Activated naive CD4-positive, alpha-beta T cell treated with anti-CD3 and anti-CD28 coated beads, Interleukin-2, amount 50 U/mL, for 24 hours (primary cell): ENCODE results near the gene SOX2.

ENCODE experiments used
- H3K27ac Mint-ChIP-seq: one replicate; pipeline ENCODE4 v1.8.0; 2021; ENCODE audit warnings: mild to moderate bottlenecking, mixed read lengths
- H3K27me3 Mint-ChIP-seq: one replicate; pipeline ENCODE4 v1.8.0; 2021; ENCODE audit warnings: mixed read lengths
- H3K36me3 Mint-ChIP-seq: one replicate; pipeline ENCODE4 v1.8.0; 2021; ENCODE audit warnings: mixed read lengths
- H3K4me1 Mint-ChIP-seq: one replicate; pipeline ENCODE4 v1.8.0; 2021; ENCODE audit warnings: mixed read lengths
- H3K4me3 Mint-ChIP-seq: one replicate; pipeline ENCODE4 v1.8.0; 2021; ENCODE audit warnings: mild to moderate bottlenecking, mixed read lengths
- H3K9me3 Mint-ChIP-seq: one replicate; pipeline ENCODE4 v1.8.0; 2021; ENCODE audit warnings: mixed read lengths

SOX2 gene

DNA sequence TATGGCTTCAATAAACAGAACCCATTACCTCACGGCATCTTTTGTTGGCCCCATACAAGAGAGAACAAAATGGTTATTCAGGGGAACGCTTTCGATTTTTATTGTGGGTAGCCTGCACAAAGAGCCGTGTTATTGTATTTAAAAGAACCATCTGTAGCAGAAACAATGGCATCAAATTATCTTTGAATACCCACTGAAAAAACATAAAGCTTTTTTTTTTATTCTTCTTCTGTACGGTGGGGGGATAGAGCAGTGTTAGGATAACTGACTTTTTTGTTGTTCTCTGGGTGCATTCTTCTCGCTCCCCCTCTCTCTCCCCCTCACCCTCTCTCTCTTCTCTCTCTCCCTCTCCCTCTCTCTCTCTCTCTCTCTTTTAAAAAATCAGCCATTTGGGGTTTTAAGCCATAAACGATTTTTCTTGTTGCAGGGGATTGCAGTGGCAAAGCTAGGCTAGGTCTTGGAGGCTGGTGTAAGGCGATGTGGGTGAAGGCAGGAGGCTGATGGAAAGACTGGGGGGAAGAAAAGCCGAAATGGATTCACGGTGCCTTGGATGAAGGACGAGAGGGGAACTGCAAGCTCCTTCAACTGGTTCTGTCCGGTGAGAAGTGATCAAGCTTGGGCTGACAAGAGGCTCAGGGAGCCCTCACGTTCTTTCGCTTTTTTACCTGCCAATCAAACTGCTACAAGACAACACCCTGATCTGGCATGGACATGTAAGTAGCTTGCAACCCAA lies 12.4 kb upstream of the SOX2 start:
- no peak overlapping the region for H3K27ac Mint-ChIP-seq
- H3K4me1 Mint-ChIP-seq = peaks cover 21% of the 10 kb centered on the region
- peaks cover 5% of the 10 kb centered on the region for H3K36me3 Mint-ChIP-seq
- peaks cover 62% of the 10 kb centered on the region for H3K27me3 Mint-ChIP-seq
- peaks cover 22% of the 10 kb centered on the region for H3K9me3 Mint-ChIP-seq
- H3K4me3 Mint-ChIP-seq = no peak overlapping the region

DNA sequence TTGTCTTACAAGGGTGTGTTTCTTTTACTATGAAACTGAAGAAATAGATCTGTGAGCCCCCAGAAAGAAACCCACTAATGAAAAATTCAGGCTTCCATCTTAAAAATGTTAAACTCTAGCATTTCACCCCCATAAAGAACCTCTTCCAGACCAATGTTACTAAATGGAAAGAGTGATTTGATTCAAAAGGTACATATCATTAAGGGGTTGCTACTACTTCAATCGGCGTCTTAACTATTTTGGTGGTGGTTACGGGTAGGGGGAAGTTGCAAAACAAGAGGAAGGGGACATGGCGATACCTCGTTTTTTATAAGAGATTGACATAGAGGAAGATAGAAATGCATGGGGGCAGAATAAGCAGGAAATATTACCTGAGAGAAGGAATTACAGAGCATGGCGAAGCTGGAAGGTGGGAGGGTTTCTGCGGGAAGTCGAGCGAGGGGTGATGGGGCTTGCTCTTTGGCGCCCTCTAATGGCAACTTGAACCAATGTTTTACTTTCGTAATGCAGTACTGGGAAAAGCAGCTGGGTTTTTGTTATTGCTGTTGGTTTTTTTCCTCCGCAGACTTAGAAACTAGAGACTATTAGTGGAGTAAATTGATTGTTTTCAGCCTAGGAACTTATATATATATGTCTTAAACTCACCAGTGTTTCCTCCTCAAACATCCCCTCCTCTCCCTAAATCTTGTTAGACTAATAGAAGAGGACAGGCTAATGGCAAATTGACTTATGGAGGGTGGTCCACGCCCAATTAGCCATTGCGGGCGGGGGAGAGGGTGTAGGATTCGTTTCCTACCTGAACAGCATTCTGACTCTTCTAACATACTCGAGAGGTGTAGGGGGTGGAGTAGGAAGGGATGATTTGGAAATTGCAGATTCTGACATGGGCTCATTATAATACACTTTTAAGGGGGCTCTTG lies 11.3 kb upstream of the SOX2 start:
- H3K4me3 Mint-ChIP-seq = peak overlapping the region; percentile 51
- H3K27ac Mint-ChIP-seq = no peak overlapping the region
- H3K9me3 Mint-ChIP-seq = peaks cover 28% of the 10 kb centered on the region
- peaks cover 26% of the 10 kb centered on the region for H3K4me1 Mint-ChIP-seq
- H3K36me3 Mint-ChIP-seq = peaks cover 6% of the 10 kb centered on the region
- H3K27me3 Mint-ChIP-seq = peaks cover 70% of the 10 kb centered on the region

GRCh38 chr3:181701096-181701495 lies 10.6 kb upstream of the SOX2 start:
- Mint-ChIP-seq H3K4me1 (peaks cover 23% of the 10 kb centered on the region), H3K27ac (no peak overlapping the region), H3K9me3 (peaks cover 32% of the 10 kb centered on the region), H3K4me3 (no peak overlapping the region), H3K27me3 (peaks cover 71% of the 10 kb centered on the region), H3K36me3 (peaks cover 8% of the 10 kb centered on the region)

DNA sequence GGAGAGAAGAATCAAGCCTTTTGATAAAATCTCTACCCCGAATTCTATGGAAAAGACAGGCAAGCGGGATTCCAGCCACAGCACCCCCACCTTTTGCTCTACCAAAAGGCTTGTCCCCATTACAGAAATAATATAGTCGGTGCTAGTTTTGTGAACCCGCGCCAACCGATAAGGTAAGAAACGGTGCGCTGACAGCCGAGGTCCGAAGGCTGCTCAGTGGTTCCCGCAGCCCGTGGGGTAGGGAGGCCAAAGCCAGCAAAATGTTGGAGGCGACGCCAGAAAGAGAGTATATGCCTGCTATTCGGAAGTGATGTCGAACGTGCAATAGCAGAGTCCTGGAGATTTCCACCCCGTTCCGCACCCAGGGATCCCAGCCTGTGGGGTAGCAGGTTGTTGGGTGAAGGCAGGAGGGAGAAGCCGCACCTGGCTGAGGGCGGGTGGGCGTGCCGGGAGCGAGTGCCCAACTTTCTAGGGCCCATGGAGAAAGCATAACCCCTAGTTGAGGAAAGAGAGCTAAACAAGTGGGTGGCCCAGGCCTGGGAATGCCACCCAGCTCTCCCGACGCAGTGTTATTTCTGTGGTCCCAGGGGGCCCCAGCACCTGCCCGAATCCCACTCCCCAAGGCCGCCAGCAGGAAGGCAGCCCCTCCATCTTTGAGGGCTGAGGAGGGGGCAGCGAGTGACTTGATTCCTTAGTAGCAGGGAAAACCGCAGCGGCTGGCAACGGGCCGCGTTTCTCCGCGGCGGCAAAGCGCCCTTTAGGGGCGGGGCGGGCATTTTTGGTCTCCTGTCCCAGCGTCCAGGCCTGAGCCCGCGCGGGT lies 7.9 kb upstream of the SOX2 start:
- peaks cover 64% of the 10 kb centered on the region for H3K27me3 Mint-ChIP-seq
- H3K4me1 Mint-ChIP-seq = peaks cover 15% of the 10 kb centered on the region
- peaks cover 8% of the 10 kb centered on the region for H3K36me3 Mint-ChIP-seq
- H3K4me3 Mint-ChIP-seq = no peak overlapping the region
- no peak overlapping the region for H3K27ac Mint-ChIP-seq
- peaks cover 20% of the 10 kb centered on the region for H3K9me3 Mint-ChIP-seq

DNA sequence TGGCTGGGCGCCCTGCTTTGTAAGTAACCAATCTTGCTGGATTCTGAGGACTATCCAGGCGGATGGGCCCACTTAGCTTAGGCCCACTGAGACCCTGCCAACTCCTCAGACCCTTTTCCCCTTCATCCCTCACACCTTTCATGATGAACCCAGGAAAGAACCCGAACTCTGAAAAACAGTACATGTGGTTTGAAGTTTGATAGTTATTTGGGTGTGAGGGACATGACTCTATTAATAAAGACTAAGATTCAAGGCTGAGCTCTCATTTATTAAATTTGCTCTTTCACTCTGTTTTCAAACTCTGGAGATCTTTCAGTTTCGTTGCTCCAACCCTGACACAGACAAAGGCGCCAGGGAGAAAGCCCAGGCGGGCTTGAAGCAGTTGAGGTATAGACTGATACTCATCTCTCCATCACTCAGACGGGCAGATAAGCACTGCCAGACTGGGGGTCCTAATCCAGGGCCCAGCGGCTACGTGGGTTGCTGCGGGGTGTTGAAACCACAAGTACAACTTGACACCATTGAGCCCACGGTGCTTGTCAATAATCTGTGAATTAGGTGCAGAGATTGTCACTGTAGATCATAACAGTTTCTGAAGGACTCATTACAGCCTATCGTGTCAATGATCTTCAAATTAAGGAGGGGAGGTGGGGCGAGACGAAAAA lies 7.2 kb upstream of the SOX2 start:
- Mint-ChIP-seq H3K9me3 (peaks cover 21% of the 10 kb centered on the region), H3K27ac (no peak overlapping the region), H3K36me3 (peaks cover 8% of the 10 kb centered on the region), H3K4me3 (no peak overlapping the region), H3K4me1 (peaks cover 16% of the 10 kb centered on the region), H3K27me3 (peaks cover 61% of the 10 kb centered on the region)

- Mint-ChIP-seq H3K4me3 (no peak overlapping the region), H3K27ac (no peak overlapping the region), H3K27me3 (peaks cover 64% of the 10 kb centered on the region), H3K9me3 (peaks cover 26% of the 10 kb centered on the region), H3K4me1 (peaks cover 20% of the 10 kb centered on the region), H3K36me3 (peaks cover 10% of the 10 kb centered on the region)
Measured at GRCh38 chr3:181705086-181705480, 6.6 kb upstream of the SOX2 start.

GRCh38 chr3:181707980-181708379 lies 3.7 kb upstream of the SOX2 start:
- Mint-ChIP-seq H3K4me1 (peaks cover 12% of the 10 kb centered on the region), H3K36me3 (peaks cover 8% of the 10 kb centered on the region), H3K27ac (no peak overlapping the region), H3K4me3 (no peak overlapping the region), H3K9me3 (peaks cover 20% of the 10 kb centered on the region), H3K27me3 (peaks cover 49% of the 10 kb centered on the region)

DNA sequence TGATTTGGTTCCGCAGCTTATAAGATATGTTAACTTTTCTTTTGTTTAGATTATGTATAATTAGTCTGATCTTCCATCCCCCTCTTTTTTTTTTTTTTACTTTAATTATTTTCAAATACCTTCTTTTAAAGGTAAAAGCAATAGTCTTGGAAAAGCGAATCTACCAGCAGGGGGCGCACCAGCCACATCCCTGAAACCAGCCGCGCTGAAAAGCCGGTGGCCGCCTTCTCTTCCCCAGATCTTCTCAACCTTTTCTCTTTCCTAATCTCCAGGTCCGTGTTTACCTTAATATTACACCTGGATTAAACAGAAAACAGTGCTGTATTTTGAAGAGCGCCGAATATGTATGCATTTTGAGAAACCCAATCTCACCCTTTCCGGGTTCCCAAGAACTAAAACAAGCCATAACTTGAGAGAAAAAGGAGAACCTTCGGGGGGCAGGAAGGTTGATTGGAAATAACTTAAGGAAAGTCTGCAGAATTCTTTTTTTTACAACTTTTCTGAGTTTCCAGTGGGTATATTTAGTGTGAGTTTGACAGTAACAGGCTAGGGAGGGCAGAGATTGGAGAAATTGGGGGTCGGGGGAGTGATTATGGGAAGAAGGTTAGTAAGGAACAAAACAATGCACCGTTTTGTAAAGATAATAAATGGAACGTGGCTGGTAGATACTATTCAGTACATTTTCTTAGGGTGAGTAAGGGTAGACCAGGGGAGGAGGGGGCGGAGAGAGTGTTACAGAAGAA lies 2.0 kb upstream of the SOX2 start:
- Mint-ChIP-seq H3K4me1 (peaks cover 9% of the 10 kb centered on the region), H3K27me3 (peaks cover 47% of the 10 kb centered on the region), H3K36me3 (peaks cover 7% of the 10 kb centered on the region), H3K4me3 (peak overlapping the region; percentile 42), H3K27ac (no peak overlapping the region), H3K9me3 (peaks cover 16% of the 10 kb centered on the region)

- H3K4me3 Mint-ChIP-seq = no peak overlapping the region
- H3K9me3 Mint-ChIP-seq = peaks cover 15% of the 10 kb centered on the region
- H3K27me3 Mint-ChIP-seq = peaks cover 46% of the 10 kb centered on the region
- peaks cover 5% of the 10 kb centered on the region for H3K36me3 Mint-ChIP-seq
- no peak overlapping the region for H3K27ac Mint-ChIP-seq
- peaks cover 8% of the 10 kb centered on the region for H3K4me1 Mint-ChIP-seq
Measured at GRCh38 chr3:181710345-181711291, 1.1 kb upstream of the SOX2 start.

GRCh38 chr3:181712226-181712552 lies 464 bp downstream of the SOX2 start:
- peaks cover 8% of the 10 kb centered on the region for H3K4me1 Mint-ChIP-seq
- H3K4me3 Mint-ChIP-seq = peak overlapping the region; percentile 42
- H3K27ac Mint-ChIP-seq = no peak overlapping the region
- peaks cover 13% of the 10 kb centered on the region for H3K9me3 Mint-ChIP-seq
- peaks cover 5% of the 10 kb centered on the region for H3K36me3 Mint-ChIP-seq
- peaks cover 50% of the 10 kb centered on the region for H3K27me3 Mint-ChIP-seq

GRCh38 chr3:181712553-181713279 lies 991 bp downstream of the SOX2 start:
- H3K9me3 Mint-ChIP-seq = peaks cover 13% of the 10 kb centered on the region
- peaks cover 8% of the 10 kb centered on the region for H3K4me1 Mint-ChIP-seq
- H3K36me3 Mint-ChIP-seq = peaks cover 5% of the 10 kb centered on the region
- no peak overlapping the region for H3K27ac Mint-ChIP-seq
- H3K27me3 Mint-ChIP-seq = peaks cover 50% of the 10 kb centered on the region
- peak overlapping the region; percentile 42 for H3K4me3 Mint-ChIP-seq

- Mint-ChIP-seq H3K27ac (no peak overlapping the region), H3K4me1 (peaks cover 8% of the 10 kb centered on the region), H3K9me3 (peaks cover 13% of the 10 kb centered on the region), H3K27me3 (peaks cover 48% of the 10 kb centered on the region), H3K36me3 (peaks cover 5% of the 10 kb centered on the region), H3K4me3 (no peak overlapping the region)
Measured at GRCh38 chr3:181713280-181713647, 1.5 kb downstream of the SOX2 start.
